ENCODE results near the gene TRIM24. TPM values are rescaled to one million over a fixed set of nuclear protein-coding genes. Genes with fewer than 3 reads are reported as not detected.
"Not testable (repeated sequence)": the region's sequence is repeated elsewhere in the genome, so short reads cannot be mapped to it uniquely, and the experiment has no call there.

TRIM24 gene
- total and polyA plus RNA-seq, 4 donors, result 7.5 to 19.7 (median 11.2) TPM

- Histone ChIP-seq H3K4me1 (ENCODE audit: control insufficient read depth in 4 of 4, insufficient read depth in 4 of 4, low read length in 3 of 4) (no peaks in the 10 kb centered on the region), H3K9me3 (ENCODE audit: control insufficient read depth in 4 of 4, low read length in 3 of 4) (peaks cover 2 to 14% (median 7%) of the 10 kb centered on the region in 4 donors)
- TF ChIP-seq NR2F2 (IDR thresholded peaks at IDR 0.05), result no peak
- no peak for TF ChIP-seq FOXA1 (IDR thresholded peaks at IDR 0.05)
- TF ChIP-seq SP1 (IDR thresholded peaks at IDR 0.05), result no peak
- TF ChIP-seq HNF4A (conservative IDR thresholded peaks at IDR 0.05), result no peak
- no peak for TF ChIP-seq HNF4G (IDR thresholded peaks at IDR 0.05)
- no peak for TF ChIP-seq FOXA2 (IDR thresholded peaks at IDR 0.05)
- no peak for TF ChIP-seq YY1 (IDR thresholded peaks at IDR 0.05)
- no peak for TF ChIP-seq REST (IDR thresholded peaks at IDR 0.05)
- no peak for TF ChIP-seq MAX (IDR thresholded peaks at IDR 0.05)
- TF ChIP-seq RAD21 (IDR thresholded peaks at IDR 0.05), result no peak
- TF ChIP-seq EGR1 (IDR thresholded peaks at IDR 0.05; ENCODE audit: low read depth in 2 of 2), result no peak
- no peak for TF ChIP-seq JUND (IDR thresholded peaks at IDR 0.05)
- TF ChIP-seq RXRA (IDR thresholded peaks at IDR 0.05), result no peak
- no peak for TF ChIP-seq GABPA (IDR thresholded peaks at IDR 0.05 in 1 of 2, conservative IDR thresholded peaks at IDR 0.05 in 1 of 2)
- TF ChIP-seq CTCF (IDR thresholded peaks at IDR 0.05; ENCODE audit: low read depth, low read length, missing input control), result no peak
- TF ChIP-seq ZBTB33 (IDR thresholded peaks at IDR 0.05), result no peak
- no peak for TF ChIP-seq TAF1 (conservative IDR thresholded peaks at IDR 0.05)
- no peak for TF ChIP-seq ATF3 (IDR thresholded peaks at IDR 0.05)
Observed at GRCh38 chr7:138527746-138528223, 67.7 kb downstream of the TRIM24 start.

GRCh38 chr7:138536833-138537232, 76.8 kb downstream of the TRIM24 start:
- not testable (repeated sequence) for H3K27ac ChIP-seq (ENCODE audit: low read depth in 1 of 2, low read length in 2 of 2); DNase-seq (ENCODE audit: low spot score); H3K4me3 ChIP-seq (ENCODE audit: low read depth in 1 of 3, low read length in 3 of 3); H3K9ac ChIP-seq (ENCODE audit: low read depth in 1 of 2, low read length in 2 of 2); H3K4me1 ChIP-seq (ENCODE audit: control insufficient read depth in 4 of 4, insufficient read depth in 4 of 4, low read length in 3 of 4); H3K9me3 ChIP-seq (ENCODE audit: control insufficient read depth in 4 of 4, low read length in 3 of 4); H3K27me3 ChIP-seq (ENCODE audit: control insufficient read depth in 4 of 4, insufficient read depth in 4 of 4, low read length in 3 of 4)
- WGBS, result 94% methylated on average over 20 of the region's 20 CpGs
- H3K36me3 ChIP-seq (ENCODE audit: control insufficient read depth in 4 of 4, insufficient read depth in 3 of 4, low read depth in 1 of 4, low read length in 3 of 4), result peaks cover 5 to 15% (median 9%) of the 10 kb centered on the region in 4 donors

More at GRCh38 chr7:138527746-138528223, 67.7 kb downstream of the TRIM24 start:
- 95% methylated on average over 5 of the region's 5 CpGs for WGBS
- Histone ChIP-seq H3K27ac (ENCODE audit: low read depth in 1 of 2, low read length in 2 of 2) (no peak overlapping the region), H3K27me3 (ENCODE audit: control insufficient read depth in 4 of 4, insufficient read depth in 4 of 4, low read length in 3 of 4) (no peaks in the 10 kb centered on the region), H3K36me3 (ENCODE audit: control insufficient read depth in 4 of 4, insufficient read depth in 3 of 4, low read depth in 1 of 4, low read length in 3 of 4) (peaks cover 0 to 25% (median 12%) of the 10 kb centered on the region in 4 donors), H3K4me3 (ENCODE audit: low read depth in 1 of 3, low read length in 3 of 3) (peak overlapping the region in 1 of 3 donors; percentile 1), H3K9ac (ENCODE audit: low read depth in 1 of 2, low read length in 2 of 2) (no peak overlapping the region)
- no peak for DNase-seq (ENCODE audit: low spot score)

Measured in liver (tissue), 9 donors.